Epithelial cell of proximal tubule (primary cell): ENCODE measurements around the gene ZNF410. TPM values are rescaled to one million over a fixed set of nuclear protein-coding genes. Genes with fewer than 3 reads are reported as not detected.

ENCODE experiments used
- DNase-seq: peaks from one replicate; pipeline ENCODE4 v3.0.0-alpha.2; 2011; ENCODE audit warnings: low read depth
- H3K4me3 ChIP-seq: 2 replicates; pipeline ENCODE4 v1.5.1; 2011; ENCODE audit warnings: low read depth, mild to moderate bottlenecking, low read length
- total RNA-seq: library from RNA; depleted of rRNA; stranded (reverse); fragments of >200 nt; gene quantifications from 2 replicates; pipeline ENCODE4 v1.2.3, GENCODE V29; 2015
- TF ChIP-seq, protein P1 (sequence below): conservative IDR thresholded peaks from 2 replicates; pipeline ENCODE4 v1.5.1; 2012; ENCODE audit warnings: low read depth, mild to moderate bottlenecking, low read length

ZNF410 gene
- total RNA-seq, 1 donor from 2014 or later: 43.8 TPM

DNA sequence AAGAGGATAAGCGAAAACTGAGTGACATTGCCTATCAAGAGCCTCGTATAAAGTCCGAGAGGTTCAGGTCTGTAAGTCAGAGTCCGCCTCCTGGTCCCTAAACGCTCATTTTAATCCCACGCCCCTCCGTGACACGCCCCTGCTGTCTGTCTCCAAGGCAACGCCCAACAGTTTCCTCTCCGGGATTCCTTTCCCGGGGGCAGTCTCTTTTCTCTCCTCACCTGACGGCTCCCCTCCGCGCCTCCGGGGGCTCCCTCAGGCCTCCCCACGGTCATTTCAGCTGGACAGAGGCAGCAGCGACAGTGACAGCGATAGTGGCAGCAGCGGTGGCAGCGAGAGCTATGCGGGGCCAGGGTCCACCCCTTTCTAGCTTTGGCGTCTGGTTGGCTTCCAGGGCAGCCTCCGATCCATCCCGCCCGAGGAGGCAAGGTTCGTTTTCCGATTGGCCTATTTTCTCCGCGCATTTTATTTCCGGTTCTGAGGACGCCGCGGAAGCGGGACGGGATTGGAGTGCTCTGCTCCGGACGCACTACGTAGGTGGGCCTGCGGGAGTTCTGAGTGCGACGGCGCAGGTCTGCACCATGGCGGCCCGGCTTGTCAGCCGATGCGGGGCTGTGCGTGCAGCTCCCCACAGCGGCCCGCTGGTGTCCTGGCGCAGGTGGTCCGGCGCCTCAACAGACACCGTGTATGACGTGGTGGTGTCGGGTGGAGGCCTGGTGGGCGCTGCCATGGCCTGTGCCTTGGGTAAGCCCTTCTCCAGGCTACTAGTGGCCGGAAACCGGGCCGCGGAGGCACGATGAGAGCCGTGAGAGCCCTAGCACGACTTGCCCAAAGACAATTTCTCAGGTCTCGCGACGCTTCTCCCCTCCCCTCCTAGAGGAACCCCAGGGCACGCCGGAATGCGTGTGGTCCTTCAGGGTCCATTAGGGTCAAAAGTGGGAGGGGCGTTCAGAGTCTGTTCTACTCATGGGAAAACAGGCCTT, 63.4 kb downstream of the ZNF410 start, which contains the start of the genes COQ6 and FAM161B:
Gene COQ6, plus strand, starts transcription at position 551 of the 983 bp plus-strand sequence. Its CDS starts 31 bp downstream, at position 582.
Gene FAM161B, minus strand, starts transcription at position 343 of the 983 bp plus-strand sequence. Its CDS starts 68 bp downstream, at position 275.
- TF ChIP-seq, protein P1, sequence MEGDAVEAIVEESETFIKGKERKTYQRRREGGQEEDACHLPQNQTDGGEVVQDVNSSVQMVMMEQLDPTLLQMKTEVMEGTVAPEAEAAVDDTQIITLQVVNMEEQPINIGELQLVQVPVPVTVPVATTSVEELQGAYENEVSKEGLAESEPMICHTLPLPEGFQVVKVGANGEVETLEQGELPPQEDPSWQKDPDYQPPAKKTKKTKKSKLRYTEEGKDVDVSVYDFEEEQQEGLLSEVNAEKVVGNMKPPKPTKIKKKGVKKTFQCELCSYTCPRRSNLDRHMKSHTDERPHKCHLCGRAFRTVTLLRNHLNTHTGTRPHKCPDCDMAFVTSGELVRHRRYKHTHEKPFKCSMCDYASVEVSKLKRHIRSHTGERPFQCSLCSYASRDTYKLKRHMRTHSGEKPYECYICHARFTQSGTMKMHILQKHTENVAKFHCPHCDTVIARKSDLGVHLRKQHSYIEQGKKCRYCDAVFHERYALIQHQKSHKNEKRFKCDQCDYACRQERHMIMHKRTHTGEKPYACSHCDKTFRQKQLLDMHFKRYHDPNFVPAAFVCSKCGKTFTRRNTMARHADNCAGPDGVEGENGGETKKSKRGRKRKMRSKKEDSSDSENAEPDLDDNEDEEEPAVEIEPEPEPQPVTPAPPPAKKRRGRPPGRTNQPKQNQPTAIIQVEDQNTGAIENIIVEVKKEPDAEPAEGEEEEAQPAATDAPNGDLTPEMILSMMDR: no peak
- peak within 1 kb of the TSS; percentile 73 for H3K4me3 ChIP-seq
- peak; percentile 70 for DNase-seq

DNA sequence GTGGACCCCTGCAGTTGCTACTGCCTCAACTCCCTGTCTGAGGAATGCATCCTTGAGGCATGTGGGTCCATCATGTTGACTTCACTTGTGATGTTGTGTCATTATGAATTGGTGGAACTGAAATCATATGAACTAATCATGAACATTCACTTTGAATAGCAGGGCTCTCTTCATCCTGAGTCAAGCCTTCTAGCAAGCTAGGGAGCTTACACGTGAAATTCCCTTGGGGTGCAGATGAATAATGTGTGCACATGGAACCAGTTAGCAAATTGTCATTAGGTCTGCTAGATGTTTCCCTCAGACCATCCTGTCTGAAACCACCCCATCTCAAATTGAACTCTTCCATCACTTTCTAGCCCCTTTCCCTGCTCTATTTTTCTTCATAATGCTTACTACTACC, 67.1 kb downstream of the ZNF410 start:
- TF ChIP-seq, protein P1: no peak
- no peak overlapping the region for H3K4me3 ChIP-seq
- no peak for DNase-seq

GRCh38 chr14:73955674-73956073, 69.0 kb downstream of the ZNF410 start:
- no peak for DNase-seq
- H3K4me3 ChIP-seq: no peak overlapping the region
- TF ChIP-seq, protein P1: no peak

- TF ChIP-seq, protein P1: no peak
- no peak overlapping the region for H3K4me3 ChIP-seq
- no peak for DNase-seq
Observed at GRCh38 chr14:73958591-73958990, 71.9 kb downstream of the ZNF410 start.

DNA sequence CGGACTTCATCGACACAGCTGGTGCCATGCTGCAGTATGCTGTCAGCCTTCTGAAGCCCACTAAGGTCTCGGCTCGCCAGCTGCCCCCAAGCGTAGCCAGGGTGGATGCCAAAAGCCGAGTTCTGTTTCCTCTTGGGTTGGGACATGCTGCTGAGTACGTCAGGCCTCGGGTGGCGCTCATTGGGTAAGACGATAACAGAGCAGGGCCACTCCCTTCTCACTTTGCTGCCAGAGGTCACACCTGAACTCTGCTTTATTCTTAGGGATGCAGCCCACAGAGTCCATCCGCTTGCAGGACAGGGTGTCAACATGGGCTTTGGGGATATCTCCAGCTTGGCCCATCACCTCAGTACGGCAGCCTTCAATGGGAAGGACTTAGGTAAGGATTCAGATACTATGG, 74.5 kb downstream of the ZNF410 start:
- TF ChIP-seq, protein P1: no peak
- DNase-seq: no peak
- H3K4me3 ChIP-seq: no peak overlapping the region

- no peak overlapping the region for H3K4me3 ChIP-seq
- TF ChIP-seq, protein P1: no peak
- DNase-seq: no peak
Observed at GRCh38 chr14:73965216-73965615, 78.6 kb downstream of the ZNF410 start.
